Measurements from ENCODE around the gene LRCH1.

The LRCH1 gene

GRCh38 chr13:46617885-46618284 lies 64.9 kb downstream of the LRCH1 start:
- no peak for DNase-seq

GRCh38 chr13:46618694-46619254 lies 65.8 kb downstream of the LRCH1 start:
- DNase-seq, result no peak

GRCh38 chr13:46620029-46620428 lies 67.1 kb downstream of the LRCH1 start:
- DNase-seq, result no peak

GRCh38 chr13:46620471-46620870 lies 67.5 kb downstream of the LRCH1 start:
- no peak for DNase-seq

- no peak for DNase-seq
These were observed 68.2 kb downstream of the LRCH1 start for GRCh38 chr13:46621133-46621532.

GRCh38 chr13:46621792-46622629 lies 69.0 kb downstream of the LRCH1 start:
- no peak for DNase-seq

- DNase-seq, result no peak
These were observed 69.8 kb downstream of the LRCH1 start for GRCh38 chr13:46622630-46623256.

- DNase-seq, result no peak
These were observed 71.4 kb downstream of the LRCH1 start for GRCh38 chr13:46624353-46624752.

- no peak for DNase-seq
These were observed 71.9 kb downstream of the LRCH1 start for GRCh38 chr13:46624821-46625220.

GRCh38 chr13:46627462-46627861 lies 74.5 kb downstream of the LRCH1 start:
- DNase-seq, result no peak

GRCh38 chr13:46628622-46629365 lies 75.8 kb downstream of the LRCH1 start:
- no peak for DNase-seq

- DNase-seq, result no peak
These were observed 76.9 kb downstream of the LRCH1 start for GRCh38 chr13:46629811-46630413.

GRCh38 chr13:46630431-46631178 lies 77.6 kb downstream of the LRCH1 start:
- no peak for DNase-seq

GRCh38 chr13:46631179-46631542 lies 78.2 kb downstream of the LRCH1 start:
- no peak for DNase-seq

- no peak for DNase-seq
These were observed 79.2 kb downstream of the LRCH1 start for GRCh38 chr13:46632176-46632575.

- no peak for DNase-seq
These were observed 80.4 kb downstream of the LRCH1 start for GRCh38 chr13:46633416-46633815.

- no peak for DNase-seq
These were observed 83.5 kb downstream of the LRCH1 start for GRCh38 chr13:46636451-46636850.

- DNase-seq, result no peak
These were observed 84.2 kb downstream of the LRCH1 start for GRCh38 chr13:46637213-46637612.

GRCh38 chr13:46638262-46638661 lies 85.3 kb downstream of the LRCH1 start:
- DNase-seq, result no peak

- no peak for DNase-seq
These were observed 86.3 kb downstream of the LRCH1 start for GRCh38 chr13:46639033-46639981.

- no peak for DNase-seq
These were observed 87.9 kb downstream of the LRCH1 start for GRCh38 chr13:46640843-46641242.
